Mammary epithelial cell (primary cell): ENCODE results near the gene SGCA.

Experiments
- CTCF ChIP-seq, 2 donors: IDR thresholded peaks in 1 of 2; conservative IDR thresholded peaks in 1 of 2; 2 replicates each; pipeline ENCODE4 v1.5.1; 2011 to 2012; ENCODE audit warnings: inconsistent platforms in 2 of 2, low read length in 2 of 2, mild to moderate bottlenecking in 2 of 2, control low read depth in 1 of 2, low read depth in 1 of 2; ENCODE audit not compliant: insufficient read depth in 1 of 2; ENCODE audit errors: extremely low read depth in 1 of 2
- EZH2 ChIP-seq: IDR thresholded peaks from 2 replicates; pipeline ENCODE4 v1.6.1; 2012; ENCODE audit warnings: low read length, inconsistent platforms, borderline replicate concordance

- no peak for TF ChIP-seq CTCF (conservative IDR thresholded peaks at IDR 0.05 in 1 of 2, IDR thresholded peaks at IDR 0.05 in 1 of 2; ENCODE audit: extremely low read depth in 1 of 2, insufficient read depth in 1 of 2, low read depth in 1 of 2, low read length in 2 of 2)
- TF ChIP-seq EZH2, result no peak
Observed at GRCh38 chr17:50162466-50163254, 3.1 kb upstream of the SGCA start.
